ENCODE results near the gene LEKR1. TPM values are rescaled to one million over a fixed set of nuclear protein-coding genes. Genes with fewer than 3 reads are reported as not detected.

LEKR1 gene
- total and polyA plus RNA-seq, 2 of the 13 experiments (the other 11 are each of a cell fraction or from before 2014, with no cell fraction given): 0.49 to 1.5 TPM

- no peaks in the 10 kb centered on the region for H4K20me1 ChIP-seq (ENCODE audit: insufficient read depth, low read length)
- DNase-seq (ENCODE audit: low spot score) (peak; percentile 91), FAIRE-seq (peak; percentile 83), ATAC-seq (peak; percentile 93)
- intact Hi-C loops (cut with micrococcal nuclease; ENCODE audit: unreplicated experiment) (loop anchor here (1.0 to 10.0 kb wide), 5 partner anchors 32 to 552 kb away; partner anchors contain the start of gene TIPARP), in situ Hi-C loops (cut with HindIII; ENCODE audit: extremely low pct_ligation_motif_present, low pct_unique_long_range_greater_than_20kb) (loop anchor here (10.0 kb wide), 1 partner anchor 414 kb away; the partner anchor contains the start of gene TIPARP)
- ChIA-PET POLR2A (interaction anchor here (0.6 to 5.5 kb wide), 25 partner anchors 9 to 1283 kb away, joined by 3 to 204 read pairs (median 8); partner anchors contain the start of genes C3orf33, CCNL1, SSR3 and TIPARP), CTCF (ENCODE audit: low intra/inter-chr PET ratio, low total read pairs) (interaction anchor here (1.8 kb wide), 1 partner anchor 49 kb away, joined by 4 read pairs; no protein-coding TSS in a partner anchor)
- peak overlapping the region; percentile 92 for H3K4me2 ChIP-seq (ENCODE audit: low read depth, low read length)
- no peaks in the 10 kb centered on the region for H3K36me3 ChIP-seq (replicated peaks in 1 of 2; ENCODE audit: control insufficient read depth in 1 of 2, insufficient read depth in 2 of 2, low read length in 2 of 2)
- no peaks in the 10 kb centered on the region for H3K79me2 ChIP-seq (ENCODE audit: insufficient read depth, low read length)
- WGBS (ENCODE audit: low lambda C conversion rate): 2% methylated on average over 16 of the region's 59 CpGs
- no peaks in the 10 kb centered on the region for H3K27me3 ChIP-seq (ENCODE audit: control insufficient read depth in 1 of 2, insufficient read depth in 2 of 2, low read length in 2 of 2)
- peak overlapping the region; percentile 85 for H3K9ac ChIP-seq (ENCODE audit: insufficient read depth, low read depth, low read length)
- H2AFZ ChIP-seq (ENCODE audit: low read length): peak overlapping the region; percentile 81
- BruUV-seq (replicated peaks): TSS peak; percentile 87
- no peaks in the 10 kb centered on the region for H3K9me3 ChIP-seq (ENCODE audit: low read length)
- peak overlapping the region; percentile 56 to 67 (median 58) for H3K4me3 ChIP-seq (replicated peaks in 1 of 3; ENCODE audit: insufficient read depth in 1 of 3, low read depth in 2 of 3, low read length in 3 of 3)
- H3K4me1 ChIP-seq (ENCODE audit: insufficient read depth, low read length): peaks cover 43% of the 10 kb centered on the region
- peak overlapping the region; percentile 96 for H3K27ac ChIP-seq (ENCODE audit: extremely low read length, insufficient read depth, low read length)
- TF ChIP-seq ARNT (IDR thresholded peaks at IDR 0.05): no peak
- 0 out of 4 replicates have a peak, but pooled peaks of 1 of the 2 experiments have one; percentile 50 for TF ChIP-seq REST (IDR thresholded peaks at IDR 0.05; ENCODE audit: borderline replicate concordance in 1 of 2, low read depth in 1 of 2, low read length in 2 of 2)
- TF ChIP-seq NFKB2 (CRISPR knock-in tag; IDR thresholded peaks at IDR 0.05; ENCODE audit: borderline replicate concordance): peak; percentile 86
- no peak for TF ChIP-seq HMGA1 (CRISPR knock-in tag; conservative IDR thresholded peaks at IDR 0.05)
- TF ChIP-seq FOXP4 (CRISPR knock-in tag; IDR thresholded peaks at IDR 0.05): peak; percentile 36; the same call in 1 of the 2 replicates
- TF ChIP-seq TFAP4 (IDR thresholded peaks at IDR 0.05; ENCODE audit: borderline replicate concordance, low read depth): peak; percentile 61
- no peak for TF ChIP-seq TRIM24 (CRISPR knock-in tag; IDR thresholded peaks at IDR 0.05)
- TF ChIP-seq ZNF292 (CRISPR knock-in tag; IDR thresholded peaks at IDR 0.05; ENCODE audit: borderline replicate concordance, low read depth): peak; percentile 92
- no peak; the same call in 1 of the 2 replicates for TF ChIP-seq JUND (CRISPR knock-in tag; IDR thresholded peaks at IDR 0.05)
- peak; percentile 72 for TF ChIP-seq IRF9 (CRISPR knock-in tag; IDR thresholded peaks at IDR 0.05; ENCODE audit: borderline replicate concordance)
- TF ChIP-seq WIZ (CRISPR knock-in tag; IDR thresholded peaks at IDR 0.05): no peak; the same call in 1 of the 2 replicates
- no peak for TF ChIP-seq REXO4 (CRISPR knock-in tag; IDR thresholded peaks at IDR 0.05; ENCODE audit: borderline replicate concordance)
- no peak for TF ChIP-seq SMARCC2 (IDR thresholded peaks at IDR 0.05)
- TF ChIP-seq ZBTB8A (CRISPR knock-in tag; IDR thresholded peaks at IDR 0.05; ENCODE audit: borderline replicate concordance, low read depth): 0 out of 2 replicates have a peak, but pooled peaks have one; percentile 21
- TF ChIP-seq ZNF124 (CRISPR knock-in tag; IDR thresholded peaks at IDR 0.05): no peak
Observed at GRCh38 chr3:157088601-157089454, 262.7 kb downstream of the LEKR1 start.
